DOHH2 (cell line): ENCODE data around the gene CCDC170.

Experiments
- CTCF ChIP-seq: fragments of 200-600 bp; sonication (generic); IDR thresholded peaks from one replicate; pipeline ENCODE4 v1.5.1; 2014; ENCODE audit warnings: antibody characterized with exemption, mild to moderate bottlenecking, low read depth, low read length; ENCODE audit not compliant: poor library complexity, severe bottlenecking
- EZH2phosphoT487 ChIP-seq: fragments of 200-600 bp; sonication (generic); IDR thresholded peaks from 2 replicates; pipeline ENCODE4 v1.6.1; 2017; ENCODE audit warnings: borderline replicate concordance, mild to moderate bottlenecking, antibody characterized with exemption, low read length, moderate library complexity, mixed read lengths

DNA sequence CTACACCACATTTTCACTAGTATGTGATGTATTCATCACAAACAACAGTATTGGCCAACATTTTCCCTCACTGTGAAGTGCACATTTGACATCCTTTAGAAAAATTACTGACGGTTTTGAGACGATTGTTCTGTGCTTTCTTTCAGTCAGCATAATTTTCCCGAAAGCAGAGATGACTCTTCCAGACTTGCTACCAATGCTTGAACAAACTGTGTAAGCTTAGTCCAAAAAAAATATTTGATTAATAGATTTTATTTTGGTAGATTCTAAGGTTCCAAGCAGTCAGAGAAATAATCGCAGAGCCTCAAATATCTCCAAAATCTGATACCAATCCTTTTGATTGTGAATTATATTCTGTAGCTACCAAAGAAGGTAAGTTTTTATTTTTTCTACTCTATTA lies 162.6 kb downstream of the CCDC170 start:
- TF ChIP-seq CTCF (no peak), EZH2phosphoT487 (no peak)
